Measurements from ENCODE around the gene GDA.

- no peak for TF ChIP-seq CTCF (IDR thresholded peaks at IDR 0.05)
- no peak for TF ChIP-seq POLR2A (IDR thresholded peaks at IDR 0.05)
These were observed 125.7 kb downstream of the GDA start for GRCh38 chr9:72274916-72275315.
